ENCODE measurements around the gene CNN3.
A peak's percentile ranks its signal among the peaks of the same experiment; 100 is the strongest.

The CNN3 gene

DNA sequence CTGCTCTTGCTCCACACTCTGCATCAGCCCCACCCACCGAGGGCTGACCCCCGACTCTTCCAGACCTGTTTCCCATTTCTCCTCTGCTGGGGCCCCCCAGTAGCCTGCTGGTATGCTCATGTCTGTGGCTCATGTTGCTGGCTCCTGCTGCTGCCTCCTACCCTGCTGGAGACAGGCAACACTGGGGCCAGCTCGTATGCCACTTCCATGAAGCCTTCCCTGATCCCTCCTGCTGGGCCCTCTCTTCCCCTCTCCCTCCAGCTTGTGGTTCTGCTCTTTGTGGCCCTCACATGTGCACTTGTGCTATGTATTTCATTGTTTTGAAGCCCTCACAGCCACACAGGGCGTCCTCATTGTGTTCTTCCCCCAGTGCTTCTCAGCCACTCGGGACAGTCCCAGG is 40.5 kb downstream of the CNN3 start:
- DNase-seq: no peak

DNA sequence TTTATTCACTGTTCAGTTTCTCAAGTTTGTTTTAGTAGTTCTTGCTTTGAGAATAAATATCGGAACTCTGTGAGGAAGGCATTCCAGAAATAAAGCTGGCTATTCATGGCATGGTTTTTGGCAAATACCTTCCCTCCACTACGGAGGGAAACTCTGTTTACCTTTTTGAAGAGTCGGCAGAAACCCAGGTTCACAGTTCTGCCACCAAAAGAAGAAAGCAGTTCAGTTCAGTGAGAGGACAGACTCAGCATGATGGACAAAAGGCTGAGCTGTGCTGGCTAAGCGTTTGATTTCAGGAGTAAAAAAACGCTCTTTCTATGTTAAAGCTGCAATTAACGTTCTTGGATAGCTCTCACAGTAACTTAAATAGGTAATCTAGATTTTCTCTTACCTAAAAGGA is 42.4 kb downstream of the CNN3 start:
- no peak for DNase-seq

DNA sequence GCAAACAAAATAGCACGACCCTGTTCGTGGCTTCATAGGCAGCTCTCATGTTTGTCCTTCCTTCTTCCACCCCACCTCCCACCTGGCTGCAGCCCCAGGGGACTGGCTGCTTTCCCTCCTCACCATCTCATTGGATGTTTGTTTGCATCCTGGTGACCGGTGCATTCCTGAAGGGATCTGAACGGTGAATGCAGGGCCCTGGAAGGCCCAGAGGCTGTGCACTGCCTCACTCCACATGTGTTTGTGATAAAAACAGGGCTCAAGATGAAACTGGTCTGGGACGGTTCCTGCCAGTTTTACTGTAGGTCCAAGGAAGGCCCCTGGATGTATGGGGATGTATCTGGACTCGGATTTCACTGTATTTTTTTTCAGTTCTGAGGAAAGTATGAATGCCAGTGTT is 42.8 kb downstream of the CNN3 start:
- DNase-seq: no peak

DNA sequence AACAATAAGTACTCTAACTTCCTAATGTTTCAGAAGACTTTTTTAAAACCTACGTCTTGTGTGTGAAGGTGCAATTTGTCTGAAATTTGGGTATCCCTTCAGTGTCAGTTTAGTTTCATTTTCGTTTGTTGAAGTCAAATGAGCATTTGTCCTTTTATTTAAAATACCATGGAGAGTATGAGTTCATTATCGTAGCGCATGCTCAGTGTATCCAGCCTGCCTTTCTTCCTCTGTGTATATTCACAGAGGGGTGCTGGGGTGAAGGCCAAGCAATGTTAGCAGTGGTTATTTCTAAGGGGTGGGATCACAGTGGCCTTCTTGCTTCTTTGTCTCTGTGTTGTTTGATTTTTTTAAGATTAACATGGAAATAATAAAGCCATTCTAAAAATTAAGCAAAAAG is 43.2 kb downstream of the CNN3 start:
- peak; percentile 2 to 5 for DNase-seq

DNA sequence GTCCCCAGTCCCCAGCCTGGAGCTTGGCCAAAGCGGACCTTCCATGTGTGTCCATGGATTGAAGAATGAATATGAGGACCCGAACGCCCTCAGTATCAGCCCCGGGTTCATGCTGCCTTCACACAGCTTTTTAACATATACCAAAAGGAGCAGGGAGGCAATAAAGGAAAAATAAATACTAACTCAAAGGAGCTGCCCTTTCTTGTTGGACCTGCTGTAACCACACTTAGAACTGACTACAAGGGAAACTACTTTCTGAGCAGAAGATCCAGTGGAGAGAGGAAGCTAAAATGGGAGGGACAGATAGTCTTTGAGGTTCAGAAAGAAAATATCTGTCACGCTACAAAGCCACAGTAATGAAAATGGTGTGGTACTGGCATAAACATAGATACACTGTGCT is 48.6 kb downstream of the CNN3 start:
- no peak for DNase-seq

DNA sequence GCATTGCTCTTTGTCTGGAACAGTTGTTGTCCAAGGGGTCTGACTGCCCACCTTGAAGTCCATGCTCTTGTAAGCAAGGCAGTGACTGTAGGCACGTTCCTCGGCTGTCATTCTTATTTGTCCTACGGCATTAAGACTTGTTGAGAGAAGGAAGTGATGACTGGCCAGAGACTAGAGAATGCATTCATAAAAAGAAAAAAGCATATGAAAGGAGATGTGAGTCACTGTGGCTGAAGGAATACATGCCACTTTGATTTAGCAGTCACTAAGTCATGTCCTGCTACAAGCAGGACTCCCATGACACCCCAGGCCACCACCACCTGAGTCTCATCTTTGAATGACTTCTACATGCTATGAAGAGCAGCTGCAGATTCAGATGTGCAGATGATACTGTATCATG is 50.5 kb downstream of the CNN3 start:
- no peak for DNase-seq

DNA sequence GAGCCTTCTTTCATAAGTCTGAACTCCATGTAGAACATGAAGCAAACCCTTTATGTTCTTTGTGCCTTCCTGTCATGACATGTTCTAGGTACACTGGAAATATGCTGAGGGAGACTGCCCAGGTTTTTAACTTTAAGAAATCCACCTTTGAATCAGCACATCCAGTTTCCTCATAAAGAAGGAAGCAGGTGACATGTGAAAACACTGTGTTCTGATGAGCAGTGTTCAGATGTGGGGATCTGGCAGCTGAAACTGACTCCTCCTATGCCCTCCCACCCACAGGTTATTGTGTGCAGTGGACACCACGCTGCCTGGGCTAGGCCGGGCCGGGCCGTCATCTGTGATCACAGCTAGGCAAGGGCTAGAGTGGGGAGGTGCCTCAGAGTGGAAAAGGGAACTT is 51.1 kb downstream of the CNN3 start:
- no peak for DNase-seq

DNA sequence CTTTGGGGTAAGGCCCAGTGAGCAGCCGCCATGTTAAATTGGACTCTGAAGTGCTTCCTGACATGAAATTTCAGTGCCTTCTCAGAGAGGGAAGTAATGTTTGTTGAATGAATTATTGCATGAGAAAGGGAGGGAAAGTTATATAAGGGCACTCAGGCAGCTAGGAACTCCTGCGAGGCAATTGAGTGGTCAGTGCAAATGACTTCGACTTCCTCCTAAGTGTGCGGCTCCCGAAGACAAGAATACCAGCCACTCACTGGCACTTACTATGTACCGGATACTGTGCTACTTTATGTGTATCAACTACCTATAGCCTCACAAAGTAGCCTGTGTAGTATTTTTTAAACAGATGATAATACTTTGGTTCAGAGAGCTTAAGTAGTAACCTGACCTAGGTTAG is 52.5 kb downstream of the CNN3 start:
- DNase-seq: no peak

DNA sequence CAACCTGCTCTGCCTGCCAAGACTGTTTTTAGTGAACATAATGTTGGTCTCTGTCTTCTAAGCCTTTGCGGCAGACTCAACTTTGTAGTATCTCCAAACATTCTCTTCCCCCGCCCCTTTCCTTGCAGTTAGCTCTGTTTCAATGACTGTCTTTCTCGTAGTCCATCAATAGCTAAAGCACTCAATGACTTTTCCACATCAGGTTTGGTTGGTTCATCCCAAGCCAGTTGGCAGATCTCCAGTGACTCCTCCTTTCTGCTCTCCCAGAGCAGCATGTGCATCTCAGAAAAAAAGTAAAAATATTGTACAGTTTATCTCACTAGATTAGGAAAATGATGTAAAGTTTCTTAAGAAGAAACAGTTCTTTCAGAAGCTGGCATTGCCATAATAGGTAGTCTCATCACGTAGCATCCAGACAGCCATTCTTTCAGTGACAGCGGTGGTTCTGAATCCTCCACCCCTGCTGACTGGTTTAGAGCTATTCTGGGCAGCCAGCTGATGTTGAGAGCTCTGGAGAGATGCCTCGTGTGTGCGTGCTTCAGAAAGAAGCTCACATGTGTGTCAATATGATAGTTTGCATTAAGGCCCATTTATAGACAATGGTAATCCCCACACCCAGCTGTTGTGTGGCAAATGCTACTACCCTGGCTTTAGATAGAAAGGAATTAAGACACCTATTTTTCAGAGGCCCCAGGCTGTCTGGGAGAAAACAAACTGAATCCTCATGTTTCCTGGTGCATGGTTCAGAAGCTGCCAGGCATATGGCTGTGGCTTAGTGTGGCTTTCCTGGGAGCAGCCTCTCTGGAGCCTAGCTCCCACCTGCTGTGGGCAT is 53.2 kb downstream of the CNN3 start:
- no peak for DNase-seq

DNA sequence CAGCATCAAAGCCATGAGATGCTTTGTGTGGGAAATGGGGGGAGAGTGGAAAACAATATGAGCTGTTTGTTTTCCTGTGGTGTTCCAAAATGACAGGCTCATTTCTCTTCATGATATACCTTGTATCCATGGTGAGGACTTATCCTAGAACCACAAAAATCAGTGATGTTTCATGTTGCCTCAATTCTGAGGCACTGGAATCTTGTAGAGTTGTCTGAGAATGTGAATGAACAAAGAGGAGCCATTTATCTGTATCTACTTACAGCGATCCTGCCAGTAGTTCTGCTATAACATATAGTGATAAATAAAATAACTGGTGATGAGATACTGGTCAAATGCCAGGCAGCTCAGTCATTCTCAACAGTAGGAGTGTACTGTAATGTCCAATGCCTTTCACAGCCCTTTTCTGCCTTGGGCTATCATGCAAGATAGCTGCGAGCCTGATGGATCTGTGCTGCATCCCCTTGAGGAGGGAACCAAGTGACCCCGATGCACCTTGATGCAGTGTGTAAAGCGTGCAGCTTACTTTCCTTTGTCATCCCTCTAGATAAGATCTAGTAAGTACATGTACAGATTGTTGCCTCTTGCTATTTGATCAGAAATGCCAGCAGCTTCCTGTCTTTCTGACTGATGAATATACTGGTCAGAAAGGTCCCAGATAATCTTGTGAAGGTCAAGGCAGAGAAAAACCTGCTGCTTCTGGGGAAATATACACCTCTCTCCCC is 54.0 kb downstream of the CNN3 start:
- DNase-seq: no peak

DNA sequence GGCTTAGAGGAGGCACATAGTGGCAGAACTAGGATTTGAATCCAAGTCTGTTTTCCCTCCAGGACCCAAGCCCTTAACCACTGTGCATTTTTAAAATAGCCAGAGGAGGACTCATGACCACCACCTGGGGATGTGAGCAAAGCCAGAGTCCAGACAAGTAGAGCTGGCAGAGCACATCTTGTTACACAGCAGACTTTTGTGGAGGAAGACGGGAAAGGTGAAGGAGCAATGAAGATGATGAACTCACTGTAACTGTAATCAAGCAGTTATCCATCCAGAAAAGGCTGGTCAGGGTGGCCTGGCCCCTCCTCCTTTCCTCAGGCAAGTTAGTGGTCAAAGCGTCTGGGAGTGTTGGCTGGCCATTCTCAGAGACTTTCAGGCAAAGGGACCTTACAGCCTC is 55.9 kb downstream of the CNN3 start:
- DNase-seq: no peak

DNA sequence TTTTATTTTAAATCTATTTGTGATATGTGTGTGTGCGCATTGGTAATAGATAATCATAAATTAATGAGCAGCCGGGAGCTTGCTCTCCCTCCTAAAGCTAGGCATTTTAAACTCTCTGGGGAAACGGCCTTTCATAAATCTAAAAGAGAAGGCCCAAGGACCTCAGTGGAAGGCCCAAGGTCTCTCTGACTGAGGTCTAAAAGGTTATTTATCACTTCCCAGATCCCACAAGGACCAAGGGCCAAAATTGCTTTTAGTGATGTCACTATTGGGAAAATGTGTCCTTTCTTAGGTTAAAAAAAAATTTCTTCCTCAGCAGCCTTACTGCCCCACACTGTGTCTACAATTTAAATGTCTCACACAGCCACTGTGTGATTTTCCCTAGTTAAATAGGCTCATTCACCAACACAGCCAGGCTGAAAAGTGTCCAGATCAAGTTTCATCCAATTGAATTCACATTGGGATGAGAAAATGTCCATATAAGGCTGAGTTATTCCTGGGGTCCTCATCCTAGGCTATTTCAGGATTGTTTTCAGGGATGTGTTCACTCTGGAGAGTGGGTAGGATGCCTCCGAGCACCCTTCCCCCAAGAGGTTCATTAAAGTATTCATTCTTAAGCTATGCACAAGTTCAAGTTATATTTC is 60.6 kb downstream of the CNN3 start:
- DNase-seq: no peak

DNA sequence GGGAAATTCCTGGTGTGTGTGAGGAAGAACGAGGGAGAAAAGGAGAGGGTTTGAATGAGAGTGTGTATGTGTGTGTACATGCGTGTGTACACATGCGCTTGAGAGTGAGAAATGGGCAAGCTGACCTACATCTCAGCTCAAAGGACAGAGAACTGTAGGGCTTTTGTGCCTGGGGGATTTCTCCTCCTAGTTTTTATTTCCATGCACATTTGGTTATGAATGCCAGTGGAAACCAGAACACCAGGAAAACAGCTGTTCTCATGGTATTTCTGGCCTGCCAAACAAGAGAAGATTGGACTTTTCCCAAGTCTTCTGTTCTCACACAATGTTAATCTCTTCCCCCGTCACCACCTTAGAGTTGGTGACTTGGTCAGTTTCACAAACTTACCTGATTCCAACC is 61.5 kb downstream of the CNN3 start:
- no peak for DNase-seq

DNA sequence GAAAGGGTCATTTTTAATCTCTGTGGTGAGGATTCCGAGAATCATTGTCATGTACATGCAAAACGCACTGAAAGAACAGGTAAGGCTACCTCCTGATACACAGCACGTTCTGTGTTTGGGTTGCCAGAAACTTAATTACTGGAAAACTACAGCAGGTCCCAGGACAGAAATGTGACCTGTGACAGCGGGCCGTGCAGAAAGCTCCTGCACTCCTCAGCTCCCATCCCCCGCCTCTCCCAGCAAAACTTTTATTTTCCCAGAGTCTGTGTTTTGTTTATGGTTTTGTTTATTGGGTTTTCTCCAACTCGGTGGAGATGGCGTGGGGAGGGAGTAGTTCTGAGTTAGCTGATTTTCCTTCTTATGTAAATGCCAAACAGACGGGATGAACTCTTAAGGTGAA is 62.1 kb downstream of the CNN3 start:
- DNase-seq: no peak

DNA sequence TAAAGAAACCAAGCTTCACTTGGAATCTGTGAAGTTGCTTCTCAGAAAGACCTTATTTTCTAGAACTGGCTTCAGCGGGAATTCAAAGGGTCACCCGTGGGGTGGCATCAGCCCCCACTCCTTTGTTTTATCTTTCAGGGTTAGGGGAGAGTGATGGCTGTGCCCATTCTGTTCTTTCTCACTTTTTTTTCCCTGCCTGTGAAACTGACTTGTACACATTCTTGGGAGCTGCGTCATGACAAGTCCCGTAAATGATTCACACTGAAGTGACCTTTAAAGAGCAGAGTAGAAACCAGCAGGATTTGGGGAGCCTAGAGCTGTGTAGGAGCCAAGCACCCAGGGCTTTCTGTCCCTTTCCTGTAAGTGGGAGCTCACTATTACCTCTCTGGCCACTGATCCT is 63.0 kb downstream of the CNN3 start:
- no peak for DNase-seq

DNA sequence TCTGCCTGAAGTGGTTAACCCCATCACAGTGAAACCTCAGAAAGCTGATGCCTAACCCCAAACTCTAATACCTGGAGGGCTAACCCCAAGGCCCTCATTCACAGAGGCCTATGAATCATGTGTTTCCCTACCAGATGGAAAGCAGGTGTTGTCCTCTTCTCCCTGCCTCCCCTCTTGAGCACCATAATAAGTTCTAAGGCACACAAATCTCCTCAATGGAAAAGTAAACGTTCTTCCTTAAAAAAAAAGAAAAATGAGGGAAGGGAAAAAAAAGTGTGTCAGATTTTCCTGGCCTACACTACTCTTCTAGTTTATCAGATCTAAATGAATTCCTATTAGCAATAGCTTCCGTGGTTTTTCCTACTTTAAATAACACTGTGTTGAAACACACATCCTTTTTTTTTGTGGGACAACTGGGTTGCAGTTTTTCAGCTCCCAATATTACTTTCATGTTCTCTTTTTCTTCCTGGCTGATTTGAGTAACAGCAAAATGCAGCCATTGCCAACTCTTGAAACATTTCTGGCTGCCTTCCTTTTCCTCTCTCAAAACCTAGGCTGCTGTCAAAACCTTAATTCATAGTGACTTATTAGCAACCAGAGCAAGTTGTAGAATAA is 63.5 kb downstream of the CNN3 start:
- DNase-seq: peak in 1 of 2 donors; percentile 2

DNA sequence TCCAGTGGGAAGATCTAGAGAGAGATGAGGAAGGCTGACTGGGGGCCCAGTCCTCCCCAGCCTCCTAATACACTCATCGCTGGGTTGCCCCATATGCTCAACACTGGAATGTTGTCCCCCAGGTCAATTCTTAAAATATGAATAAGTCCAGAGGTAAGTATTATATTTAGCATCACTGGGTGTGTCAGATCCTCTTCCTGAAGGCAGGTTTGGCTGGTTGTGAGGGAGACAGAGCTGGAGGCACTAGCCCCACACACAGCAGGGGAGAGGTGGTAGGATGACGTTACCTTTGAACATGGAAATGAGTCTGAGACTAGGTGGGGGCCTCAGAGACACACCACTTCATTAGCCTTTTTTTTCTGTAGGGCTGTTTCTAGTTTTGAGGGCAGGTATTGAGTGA is 64.2 kb downstream of the CNN3 start:
- no peak for DNase-seq

DNA sequence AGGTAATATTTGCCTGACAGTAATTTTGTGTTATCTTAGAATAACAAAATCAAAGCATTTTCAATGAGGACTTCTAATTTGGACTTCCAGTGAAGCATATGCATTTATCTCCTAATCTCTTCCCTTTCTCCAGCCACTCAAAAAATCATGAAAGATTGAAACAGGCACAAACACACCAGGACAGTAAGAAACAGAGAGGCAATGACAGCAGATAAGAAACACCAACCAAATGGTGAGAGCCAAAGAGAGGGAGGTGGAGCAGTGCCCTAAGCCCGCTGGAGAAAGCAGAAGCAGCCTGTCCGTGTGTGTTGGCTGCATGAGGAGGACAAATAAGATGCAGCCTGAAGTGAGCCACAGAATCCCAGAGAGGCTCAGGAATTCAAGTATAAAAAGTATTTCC is 67.7 kb downstream of the CNN3 start:
- no peak for DNase-seq

DNA sequence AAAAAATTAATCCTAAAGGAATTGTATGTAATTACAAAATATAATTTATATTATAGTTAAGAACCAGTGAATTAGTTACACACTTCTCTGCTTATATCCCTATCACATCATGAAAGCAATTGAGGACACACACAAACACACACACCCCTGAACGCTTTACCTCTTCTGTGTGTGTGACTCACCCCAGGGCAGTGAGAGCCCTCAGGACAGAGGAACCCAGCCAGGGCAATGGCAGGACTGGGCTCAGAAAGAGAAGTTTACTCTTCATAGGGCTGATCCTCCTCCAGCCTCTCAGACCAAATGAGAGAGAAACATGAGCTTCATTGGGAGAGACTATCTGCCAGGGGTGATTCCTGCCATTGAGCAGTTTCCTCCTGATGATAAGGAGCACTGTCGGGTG is 68.6 kb downstream of the CNN3 start:
- DNase-seq: no peak

DNA sequence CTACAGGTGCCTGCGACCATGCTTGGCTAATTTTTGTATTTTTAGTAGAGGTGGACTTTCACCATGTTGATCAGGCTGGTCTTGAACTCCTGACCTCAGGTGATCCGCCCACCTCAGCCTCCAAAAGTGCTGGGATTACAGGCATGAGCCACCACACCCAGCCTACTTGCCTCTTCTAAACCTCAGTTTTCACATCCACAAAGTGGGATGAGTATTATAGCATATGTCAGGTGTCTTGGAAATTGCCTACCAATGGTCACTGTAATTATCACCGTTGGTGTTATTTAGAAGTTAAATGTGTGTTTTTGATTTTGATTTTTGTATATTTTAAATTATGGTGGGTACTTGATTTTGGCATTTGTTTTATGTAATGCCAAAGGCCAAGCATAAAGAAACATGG is 70.0 kb downstream of the CNN3 start:
- DNase-seq: no peak

DNA sequence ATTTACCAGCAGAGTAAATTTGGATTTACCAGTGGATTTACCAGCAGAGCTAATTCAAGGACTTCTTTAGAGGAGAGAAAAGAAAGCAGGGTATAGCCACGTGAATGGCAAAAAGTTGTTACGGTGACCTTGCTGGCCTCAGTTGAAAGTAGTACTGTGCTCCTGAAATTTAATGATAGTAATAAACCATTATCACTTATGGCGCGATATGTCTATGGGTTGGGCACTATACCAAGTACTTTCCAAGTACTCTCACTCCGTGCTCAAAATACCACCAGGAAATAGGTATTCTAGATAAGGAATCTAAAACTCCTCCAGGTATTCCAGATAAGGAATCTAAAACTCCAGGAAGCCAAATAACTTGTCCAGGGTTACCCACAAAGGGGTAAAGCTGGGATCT is 70.9 kb downstream of the CNN3 start:
- DNase-seq: no peak

DNA sequence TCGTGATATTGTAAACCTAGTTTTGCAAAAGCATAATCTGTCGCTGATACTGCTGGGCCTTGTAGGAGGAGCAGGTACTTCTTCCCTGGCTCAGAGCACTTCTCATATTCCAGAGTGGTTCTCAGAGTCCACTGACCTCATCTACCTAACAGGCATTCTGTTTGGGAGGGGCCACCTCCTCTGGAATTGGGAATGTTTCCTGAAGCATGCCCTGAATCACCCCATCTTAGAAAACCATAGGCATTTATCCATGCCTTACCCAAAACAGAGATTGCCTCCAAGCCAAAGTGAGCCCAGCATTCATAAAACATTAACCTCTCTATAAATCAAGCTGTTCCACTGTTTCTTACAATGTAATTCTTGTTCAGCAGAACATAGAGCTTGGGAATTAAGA is 71.6 kb downstream of the CNN3 start:
- DNase-seq: no peak

DNA sequence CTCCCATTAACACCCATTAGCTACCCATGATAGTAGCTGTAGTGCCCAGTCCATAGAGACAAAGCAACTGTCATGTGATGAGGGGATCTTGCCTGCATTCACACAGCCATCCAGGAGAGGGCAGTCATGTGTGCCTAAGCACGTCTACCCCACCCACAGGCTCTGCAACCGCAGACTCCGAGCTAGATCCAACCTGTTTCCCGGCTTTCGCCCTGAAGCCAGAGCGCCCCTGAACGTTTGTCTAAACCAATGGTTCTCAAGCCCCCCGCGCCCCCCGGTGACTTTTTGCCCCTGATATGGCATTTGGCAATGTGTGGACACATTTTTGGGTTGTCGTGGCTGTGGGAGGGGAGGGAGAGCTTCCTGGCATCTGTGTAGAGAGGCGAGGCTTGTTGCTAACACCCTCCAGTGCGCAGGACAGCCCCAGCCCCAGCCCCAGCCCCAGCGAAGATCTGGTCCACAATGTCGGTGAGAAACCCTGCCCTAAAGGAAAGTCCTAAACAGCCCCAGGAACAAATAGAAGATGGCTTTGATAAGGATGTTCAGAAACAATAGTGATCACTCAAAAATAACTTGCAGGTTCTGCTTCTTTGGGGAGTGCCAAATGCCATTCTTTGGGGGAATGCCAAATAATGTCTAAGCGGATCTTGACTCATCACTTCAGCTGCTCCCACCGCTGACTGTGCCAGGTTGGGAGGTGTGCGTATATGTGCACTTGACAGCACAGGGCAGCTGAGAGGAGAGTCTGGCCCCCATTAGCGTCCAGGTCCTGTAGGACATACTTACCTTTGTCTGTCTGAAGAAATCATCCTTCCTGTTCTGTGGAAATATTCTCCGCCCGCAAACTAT is 72.2 kb downstream of the CNN3 start:
- peak; percentile 77 to 91 for DNase-seq
